DOHH2 (cell line): ENCODE results near the gene OGFOD3.

Experiments used
- EZH2phosphoT487 ChIP-seq: fragments of 200-600 bp; sonication (generic); IDR thresholded peaks from 2 replicates; pipeline ENCODE4 v1.6.1; 2017; ENCODE audit warnings: borderline replicate concordance, mild to moderate bottlenecking, antibody characterized with exemption, low read length, moderate library complexity, mixed read lengths
- TF ChIP-seq, protein P1 (sequence below): fragments of 200-600 bp; sonication (generic); IDR thresholded peaks from one replicate; pipeline ENCODE4 v1.5.1; 2014; ENCODE audit warnings: antibody characterized with exemption, mild to moderate bottlenecking, low read depth, low read length; ENCODE audit not compliant: poor library complexity, severe bottlenecking

DNA sequence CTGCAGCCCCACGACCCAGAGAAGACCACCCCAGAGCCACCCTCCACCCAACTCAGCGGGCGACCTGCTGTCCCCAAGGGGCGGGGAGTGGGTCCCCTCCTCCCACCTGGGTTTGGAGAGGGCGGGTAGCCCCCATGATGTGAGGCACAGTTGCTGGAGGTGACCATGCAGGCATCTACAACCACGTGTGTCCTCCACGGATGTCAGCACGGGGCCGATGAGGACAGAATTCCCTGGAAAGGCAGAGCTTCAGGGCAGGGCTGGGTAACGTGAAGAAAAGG, 39.7 kb downstream of the OGFOD3 start:
- TF ChIP-seq, protein P1, sequence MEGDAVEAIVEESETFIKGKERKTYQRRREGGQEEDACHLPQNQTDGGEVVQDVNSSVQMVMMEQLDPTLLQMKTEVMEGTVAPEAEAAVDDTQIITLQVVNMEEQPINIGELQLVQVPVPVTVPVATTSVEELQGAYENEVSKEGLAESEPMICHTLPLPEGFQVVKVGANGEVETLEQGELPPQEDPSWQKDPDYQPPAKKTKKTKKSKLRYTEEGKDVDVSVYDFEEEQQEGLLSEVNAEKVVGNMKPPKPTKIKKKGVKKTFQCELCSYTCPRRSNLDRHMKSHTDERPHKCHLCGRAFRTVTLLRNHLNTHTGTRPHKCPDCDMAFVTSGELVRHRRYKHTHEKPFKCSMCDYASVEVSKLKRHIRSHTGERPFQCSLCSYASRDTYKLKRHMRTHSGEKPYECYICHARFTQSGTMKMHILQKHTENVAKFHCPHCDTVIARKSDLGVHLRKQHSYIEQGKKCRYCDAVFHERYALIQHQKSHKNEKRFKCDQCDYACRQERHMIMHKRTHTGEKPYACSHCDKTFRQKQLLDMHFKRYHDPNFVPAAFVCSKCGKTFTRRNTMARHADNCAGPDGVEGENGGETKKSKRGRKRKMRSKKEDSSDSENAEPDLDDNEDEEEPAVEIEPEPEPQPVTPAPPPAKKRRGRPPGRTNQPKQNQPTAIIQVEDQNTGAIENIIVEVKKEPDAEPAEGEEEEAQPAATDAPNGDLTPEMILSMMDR, result no peak
- TF ChIP-seq EZH2phosphoT487, result no peak
